MCF 10A (cell line): ENCODE data around the gene ID2. TPM values are rescaled to one million over a fixed set of nuclear protein-coding genes. Genes with fewer than 3 reads are reported as not detected.

Experiments used
- BruUV-seq: library from RNA; stranded (reverse); fragments of 400-500 nt; replicated peaks from 2 replicates; lab custom pipeline; 2021; lab: Mats Ljungman, UMichigan
- CTCF ChIA-PET: fragments of 300-600 bp; sonication (Branson Sonifier 250); formaldehyde crosslinking; extraction: SDS; loops from one replicate; lab custom pipeline; 2021; ENCODE audit warnings: antibody characterized with exemption, inconsistent platforms; lab: Yijun Ruan, JAX
- POLR2A ChIA-PET: fragments of 300-600, 350-650 bp; sonication (Branson Sonifier 250); formaldehyde crosslinking; extraction: SDS; loops from one replicate; lab custom pipeline; 2020; ENCODE audit warnings: antibody characterized with exemption, inconsistent platforms; lab: Yijun Ruan, JAX
- DNase-seq: peaks from one replicate; pipeline ENCODE4 v3.0.0-alpha.2; 2018; ENCODE audit not compliant: unreplicated experiment
- H3K27ac Mint-ChIP-seq: one replicate; pipeline ENCODE4 v1.8.0; 2022; ENCODE audit warnings: mild to moderate bottlenecking, low read depth, mixed read lengths; ENCODE audit not compliant: unreplicated experiment
- H3K27me3 Mint-ChIP-seq: one replicate; pipeline ENCODE4 v1.8.0; 2022; ENCODE audit warnings: mixed read lengths; ENCODE audit not compliant: insufficient read depth, unreplicated experiment
- H3K36me3 Mint-ChIP-seq: one replicate; pipeline ENCODE4 v1.8.0; 2022; ENCODE audit warnings: mild to moderate bottlenecking, moderate library complexity, mixed read lengths; ENCODE audit not compliant: insufficient read depth, unreplicated experiment
- H3K4me1 Mint-ChIP-seq: one replicate; pipeline ENCODE4 v1.8.0; 2022; ENCODE audit warnings: mixed read lengths; ENCODE audit not compliant: insufficient read depth, unreplicated experiment
- H3K4me3 Mint-ChIP-seq: one replicate; pipeline ENCODE4 v1.8.0; 2022; ENCODE audit warnings: mild to moderate bottlenecking, moderate library complexity, mixed read lengths; ENCODE audit not compliant: unreplicated experiment
- H3K9me3 Mint-ChIP-seq: one replicate; pipeline ENCODE4 v1.8.0; 2022; ENCODE audit warnings: mixed read lengths; ENCODE audit not compliant: unreplicated experiment
- CTCF ChIP-seq: fragments of 200-600 bp; IDR thresholded peaks from one replicate; pipeline ENCODE4 v1.8.0; 2022; ENCODE audit warnings: antibody characterized with exemption, mild to moderate bottlenecking; ENCODE audit not compliant: unreplicated experiment
- intact Hi-C: fragments of 100-400 bp; cut with micrococcal nuclease; formaldehyde crosslinking; loops from 2 replicates; pipeline ENCODE4 v1.14.1; 2022
- total RNA-seq: library from RNA; stranded (reverse); gene quantifications from 2 replicates; pipeline ENCODE4 v1.2.3, GENCODE V29; 2022

Gene ID2
- total RNA-seq, 1 experiment from 2014 or later: 2.0 TPM

- no TSS peak for BruUV-seq
- Mint-ChIP-seq H3K36me3 (no peaks in the 10 kb centered on the region), H3K27me3 (peaks cover 11% of the 10 kb centered on the region), H3K4me1 (no peaks in the 10 kb centered on the region), H3K9me3 (peaks cover 8% of the 10 kb centered on the region), H3K27ac (no peak overlapping the region), H3K4me3 (no peak overlapping the region)
- TF ChIP-seq CTCF: no peak
- peak; percentile 3 for DNase-seq
- ChIA-PET POLR2A (interaction anchor here (1.0 kb wide), 1 partner anchor 12 kb away, joined by 3 read pairs; no protein-coding TSS in a partner anchor), CTCF (interaction anchor here (0.8 to 1.6 kb wide), 3 partner anchors 13 to 1572 kb away, joined by 3 to 5 read pairs (median 3); no protein-coding TSS in a partner anchor)
- intact Hi-C loops: no loop called here
Measured at GRCh38 chr2:8669157-8669817, 12.6 kb upstream of the ID2 start.

GRCh38 chr2:8670580-8670979 lies 11.3 kb upstream of the ID2 start:
- ChIA-PET CTCF (interaction anchor here (0.5 to 1.6 kb wide), 4 partner anchors 14 to 1573 kb away, joined by 3 to 5 read pairs (median 4); no protein-coding TSS in a partner anchor), POLR2A (no interaction called here)
- Mint-ChIP-seq H3K27me3 (peaks cover 16% of the 10 kb centered on the region), H3K36me3 (no peaks in the 10 kb centered on the region), H3K4me3 (no peak overlapping the region), H3K4me1 (no peaks in the 10 kb centered on the region), H3K27ac (no peak overlapping the region), H3K9me3 (peaks cover 13% of the 10 kb centered on the region)
- no peak for TF ChIP-seq CTCF
- no TSS peak for BruUV-seq
- no peak for DNase-seq
- intact Hi-C loops: no loop called here

GRCh38 chr2:8671176-8671575 lies 10.7 kb upstream of the ID2 start:
- no peak overlapping the region for H3K27ac Mint-ChIP-seq
- POLR2A ChIA-PET: no interaction called here

More at GRCh38 chr2:8671176-8671575, 10.7 kb upstream of the ID2 start:
- Mint-ChIP-seq H3K27me3 (peaks cover 16% of the 10 kb centered on the region), H3K4me1 (no peaks in the 10 kb centered on the region), H3K36me3 (no peaks in the 10 kb centered on the region), H3K4me3 (no peak overlapping the region), H3K9me3 (peaks cover 13% of the 10 kb centered on the region)
- no TSS peak for BruUV-seq
- DNase-seq: no peak
- intact Hi-C loops: no loop called here
- CTCF ChIA-PET: no interaction called here
- no peak for TF ChIP-seq CTCF
